HG02981 (cell line): Measurements from ENCODE around the gene IL18.
"Not testable (repeated sequence)": the region's sequence is repeated elsewhere in the genome, so short reads cannot be mapped to it uniquely, and the experiment has no call there.

Experiments used
- ATAC-seq: cut with Tn5 transposase; IDR thresholded peaks from one replicate; pipeline ENCODE4 v1.9.1; 2021; ENCODE audit warnings: mild to moderate bottlenecking, moderate library complexity; ENCODE audit not compliant: unreplicated experiment

The IL18 gene

GRCh38 chr11:112172362-112172994 lies 8.6 kb upstream of the IL18 start:
- ATAC-seq, result peak; percentile 74

GRCh38 chr11:112167145-112167544 lies 3.3 kb upstream of the IL18 start, which contains the start of gene TEX12:
TSS of gene TEX12 (plus strand) at chr11:112167372. CDS start at chr11:112169269, 1,897 bp downstream.
- ATAC-seq, result no peak

GRCh38 chr11:112166562-112166961 lies 2.7 kb upstream of the IL18 start:
- no peak for ATAC-seq

- no peak for ATAC-seq
These were observed 1.2 kb upstream of the IL18 start for GRCh38 chr11:112165049-112165448.

GRCh38 chr11:112162761-112163546 lies 940 bp downstream of the IL18 start:
- ATAC-seq, result no peak

GRCh38 chr11:112162200-112162599 lies 1.7 kb downstream of the IL18 start:
- not testable (repeated sequence) for ATAC-seq

GRCh38 chr11:112161012-112161411 lies 2.9 kb downstream of the IL18 start:
- no peak for ATAC-seq

GRCh38 chr11:112160091-112160848 lies 3.6 kb downstream of the IL18 start:
- no peak for ATAC-seq

GRCh38 chr11:112159098-112160065 lies 4.5 kb downstream of the IL18 start:
- ATAC-seq, result peak; percentile 51

GRCh38 chr11:112156956-112157766 lies 6.7 kb downstream of the IL18 start:
- peak; percentile 44 for ATAC-seq

- ATAC-seq, result no peak
These were observed 7.5 kb downstream of the IL18 start for GRCh38 chr11:112156153-112156955.

GRCh38 chr11:112150517-112150916 lies 13.4 kb downstream of the IL18 start:
- no peak for ATAC-seq

GRCh38 chr11:112143597-112143996 lies 20.3 kb downstream of the IL18 start:
- no peak for ATAC-seq

GRCh38 chr11:112134473-112134872 lies 29.4 kb downstream of the IL18 start:
- no peak for ATAC-seq

- no peak for ATAC-seq
These were observed 31.2 kb downstream of the IL18 start for GRCh38 chr11:112132737-112133136.

- no peak for ATAC-seq
These were observed 34.2 kb downstream of the IL18 start for GRCh38 chr11:112129656-112130055.

GRCh38 chr11:112128483-112129121 lies 35.3 kb downstream of the IL18 start:
- ATAC-seq, result no peak

- ATAC-seq, result no peak
These were observed 36.8 kb downstream of the IL18 start for GRCh38 chr11:112127056-112127455.
